ENCODE data around the gene OR8K1. TPM values are rescaled to one million over a fixed set of nuclear protein-coding genes. Genes with fewer than 3 reads are reported as not detected.

The OR8K1 gene
- total RNA-seq: not detected

DNA sequence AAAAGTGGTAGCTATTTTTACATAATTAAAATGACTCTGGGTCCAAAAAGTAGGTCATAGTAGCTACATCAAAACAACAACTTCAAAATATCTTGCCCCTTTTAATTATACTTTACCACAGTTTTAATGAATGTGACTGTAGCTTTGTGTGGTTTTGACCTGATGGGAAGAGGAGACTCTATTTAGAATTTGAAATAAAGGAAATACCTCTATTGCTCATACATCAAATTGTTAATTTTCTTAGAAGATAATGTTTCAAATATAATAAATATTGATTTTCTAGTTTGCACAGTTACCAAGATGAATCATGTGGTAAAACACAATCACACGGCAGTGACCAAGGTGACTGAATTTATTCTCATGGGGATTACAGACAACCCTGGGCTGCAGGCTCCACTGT is at the start of gene OR8K1:
TSS of gene OR8K1 (plus strand) at position 301 of the 400 bp plus-strand sequence. CDS start at position 301, 0 bp downstream.
- POLR2A ChIA-PET: no interaction called here
- CTCF ChIA-PET: no interaction called here

DNA sequence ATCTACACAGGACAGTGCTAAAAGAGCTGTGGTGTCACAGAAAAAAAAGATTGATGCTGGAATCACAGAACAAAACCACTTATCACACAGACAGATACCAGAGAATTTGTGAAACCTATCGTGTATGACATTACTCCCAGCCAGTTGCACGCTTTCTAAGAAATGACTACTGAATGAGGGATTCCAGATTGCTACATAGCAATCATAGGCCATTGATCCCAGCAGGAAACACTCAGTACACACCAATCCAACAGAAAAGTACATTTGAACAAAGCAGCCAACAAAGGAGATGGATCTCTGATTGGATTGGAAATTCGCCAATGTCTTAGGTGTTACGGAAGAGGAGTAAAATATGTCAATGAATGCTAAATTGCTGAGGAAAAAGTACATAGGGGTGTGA is 48.9 kb upstream of the OR8K1 start:
- POLR2A ChIA-PET: no interaction called here
- CTCF ChIA-PET: no interaction called here

DNA sequence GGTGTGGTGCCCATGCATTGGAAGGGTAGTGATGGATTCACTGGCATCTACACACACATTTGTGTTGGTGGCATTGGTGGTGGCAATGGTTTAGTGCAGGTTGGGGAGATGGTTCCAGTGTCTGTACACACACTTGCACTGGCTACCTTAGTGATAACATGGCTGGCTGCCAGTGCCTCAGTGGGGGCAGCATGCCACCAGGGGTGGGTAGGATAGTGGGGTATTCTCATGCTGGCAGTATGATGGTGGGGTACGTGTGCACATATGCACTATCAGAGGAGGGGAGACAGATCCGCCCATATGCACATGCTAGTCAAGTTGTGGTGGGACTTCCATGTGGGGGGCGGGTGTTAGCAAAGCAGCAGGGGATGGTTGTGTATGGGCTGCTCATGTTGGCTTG is 38.0 kb upstream of the OR8K1 start:
- ChIA-PET CTCF (no interaction called here), POLR2A (no interaction called here)

DNA sequence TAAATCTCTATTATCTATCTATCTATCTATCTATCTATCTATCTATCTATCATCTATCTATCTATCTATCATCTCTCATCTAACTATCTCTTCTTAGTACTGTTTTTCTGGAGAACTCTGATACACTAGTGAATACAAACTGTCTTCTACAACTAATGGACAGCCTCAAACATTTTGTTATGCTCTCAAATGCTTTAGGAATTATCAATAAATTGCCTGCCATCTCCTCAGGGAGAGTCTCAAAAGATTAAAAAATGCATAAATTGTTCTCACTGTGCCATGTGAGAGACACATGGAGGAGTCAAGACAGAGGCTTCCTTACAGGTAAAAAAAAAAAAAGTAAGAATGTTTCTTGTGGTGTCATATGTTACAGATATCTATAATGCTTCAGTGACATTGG is 31.0 kb upstream of the OR8K1 start, which contains the start of gene OR8K3:
TSS of gene OR8K3 (plus strand) at position 301 of the 400 bp plus-strand sequence. CDS start 3,163 bp downstream, outside the sequence.
- CTCF ChIA-PET: no interaction called here
- POLR2A ChIA-PET: no interaction called here

DNA sequence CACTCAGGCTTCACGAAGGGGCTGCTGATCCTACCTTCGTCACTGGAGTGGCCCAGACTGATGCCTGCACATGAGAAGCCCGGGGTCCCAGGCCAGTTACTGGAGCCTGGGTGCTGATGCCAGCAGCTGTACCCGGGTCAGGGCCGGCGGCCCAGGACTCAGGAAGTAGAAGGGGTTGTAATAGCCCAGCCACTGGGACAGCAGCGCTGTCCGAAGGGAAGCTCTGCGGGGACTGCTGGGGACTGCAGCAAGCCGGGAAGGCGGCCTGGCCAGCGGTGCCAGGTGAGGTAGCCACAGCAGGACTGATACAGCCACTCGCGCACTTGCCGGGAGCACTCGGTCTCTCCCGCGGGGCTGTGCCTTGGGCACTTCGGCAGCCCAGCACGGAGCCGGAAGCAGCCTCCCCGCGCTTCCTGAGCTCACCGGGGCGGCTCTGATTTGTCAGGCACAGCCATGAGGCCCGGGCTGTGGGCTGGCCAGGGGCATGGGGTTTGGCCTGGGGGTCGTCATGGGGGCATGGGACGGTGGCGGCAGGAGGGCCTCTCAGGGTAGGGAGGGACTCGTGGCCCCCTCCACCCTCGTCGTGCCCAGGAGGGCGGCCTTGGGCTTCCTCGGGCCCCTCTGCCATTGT is 13.9 kb upstream of the OR8K1 start:
- CTCF ChIA-PET: no interaction called here
- POLR2A ChIA-PET: no interaction called here

DNA sequence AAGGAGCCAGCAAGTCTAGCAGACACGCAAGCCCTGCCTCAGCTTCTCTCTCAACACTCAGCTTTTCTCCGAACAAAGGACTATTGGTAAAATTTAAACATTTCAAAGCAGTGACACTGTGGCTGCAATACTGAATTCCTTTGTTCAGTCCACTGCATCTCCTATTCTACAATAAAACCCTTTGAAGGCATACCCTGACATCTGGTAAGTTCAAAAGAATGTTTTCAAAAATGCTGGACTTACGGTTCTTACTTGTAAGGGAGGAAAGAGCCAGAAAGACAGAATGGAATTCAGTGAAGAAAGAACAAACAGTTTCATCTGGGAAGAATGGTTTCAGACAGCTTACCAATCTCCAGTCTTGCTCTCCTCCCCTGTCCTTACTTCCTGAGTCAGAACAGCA is 12.7 kb upstream of the OR8K1 start:
- POLR2A ChIA-PET: no interaction called here
- CTCF ChIA-PET: no interaction called here

DNA sequence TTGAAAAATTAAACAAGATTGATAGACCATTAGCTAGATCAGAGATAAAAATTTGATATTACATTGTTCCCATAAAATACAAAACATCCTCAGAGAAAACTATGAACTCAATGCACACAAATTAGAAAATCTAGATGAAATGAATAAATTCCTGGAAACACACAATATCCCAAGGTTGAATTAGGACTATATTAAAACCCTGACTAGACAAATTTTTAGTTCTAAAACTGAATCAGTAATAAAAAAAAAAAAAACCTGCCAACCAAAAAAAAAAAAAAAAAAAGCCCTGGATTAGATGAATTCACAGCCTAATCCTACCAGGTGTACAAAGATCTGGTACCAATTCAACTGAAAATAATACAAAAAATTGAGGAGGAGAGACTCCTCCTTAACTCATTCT is 5.5 kb upstream of the OR8K1 start:
- ChIA-PET POLR2A (no interaction called here), CTCF (no interaction called here)

DNA sequence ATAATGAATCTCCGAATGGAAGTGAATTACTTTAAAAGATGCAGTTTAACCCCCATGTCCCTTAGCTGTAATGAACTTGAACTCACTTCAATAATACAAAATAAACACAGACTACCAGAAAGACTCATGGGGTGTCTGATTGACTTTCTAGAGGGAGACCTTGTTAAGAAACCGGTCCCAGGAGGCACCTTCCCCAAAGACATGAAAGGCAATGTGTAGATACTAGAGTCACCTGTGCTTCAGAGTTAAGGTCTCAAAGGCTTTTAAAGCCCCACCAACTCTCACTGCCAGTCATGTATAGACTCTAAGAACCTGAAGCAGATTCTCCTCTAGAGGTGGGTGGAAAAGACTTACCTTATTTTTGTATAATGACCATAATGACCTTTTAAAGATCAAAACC is 8.2 kb downstream of the OR8K1 start, which contains the start of gene OR8J1:
TSS of gene OR8J1 (plus strand) at position 301 of the 400 bp plus-strand sequence. CDS start 5,956 bp downstream, outside the sequence.
- ChIA-PET POLR2A (no interaction called here), CTCF (no interaction called here)

DNA sequence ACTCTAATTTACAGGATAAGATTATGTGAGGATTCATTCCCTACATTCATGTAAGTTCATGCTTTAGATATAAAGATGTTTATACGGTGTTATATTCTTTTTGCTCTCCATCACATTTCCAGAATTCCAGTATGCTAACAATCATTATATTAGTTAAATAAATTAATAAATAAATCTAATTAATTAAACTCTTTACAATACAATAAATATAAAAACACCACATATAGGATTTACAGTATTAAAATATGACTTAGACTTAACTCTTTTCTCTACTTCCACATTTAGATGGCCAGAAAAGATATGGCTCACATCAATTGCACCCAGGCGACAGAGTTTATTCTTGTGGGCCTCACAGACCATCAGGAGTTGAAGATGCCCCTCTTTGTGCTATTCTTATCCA is 29.5 kb downstream of the OR8K1 start, which contains the start of gene OR8U1:
TSS of gene OR8U1 (plus strand) at position 301 of the 400 bp plus-strand sequence. CDS start at position 301, 0 bp downstream.
- CTCF ChIA-PET: no interaction called here
- POLR2A ChIA-PET: no interaction called here

DNA sequence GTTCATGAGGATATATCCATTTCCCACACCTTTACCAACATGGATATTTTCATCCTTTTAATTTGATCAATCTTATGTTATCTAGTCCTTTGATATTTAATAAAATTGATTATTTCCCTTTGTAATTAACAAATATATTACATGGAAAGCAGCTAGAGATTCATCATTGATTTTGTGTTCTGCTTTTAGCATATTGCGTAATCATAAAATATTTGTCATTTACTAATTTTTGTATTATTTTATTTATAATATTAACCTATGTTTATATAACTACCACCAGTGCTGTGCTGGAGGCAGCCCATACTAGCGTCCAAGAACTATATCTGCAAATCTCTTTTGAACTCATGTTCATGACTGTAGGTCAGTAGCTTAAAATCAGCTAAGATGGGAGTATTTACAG is 34.3 kb downstream of the OR8K1 start:
- ChIA-PET CTCF (no interaction called here), POLR2A (no interaction called here)

DNA sequence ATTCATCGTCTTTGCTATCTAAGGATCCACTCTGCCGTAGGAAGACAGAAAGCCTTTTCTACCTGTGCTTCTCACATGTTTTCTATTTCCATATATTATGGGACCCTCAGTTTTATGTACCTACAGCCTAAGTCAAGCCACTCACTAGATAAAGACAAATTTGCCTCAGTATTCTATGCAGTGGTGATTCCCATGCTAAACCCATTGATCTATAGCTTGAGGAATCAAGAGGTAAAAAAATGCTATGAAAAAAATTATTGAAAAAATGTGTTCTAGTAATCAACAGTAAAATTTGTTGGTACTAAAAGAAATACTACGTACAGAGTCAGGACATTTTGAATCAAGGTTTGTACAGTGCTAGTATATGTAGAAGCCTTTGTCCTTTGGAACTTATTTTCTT is 48.5 kb downstream of the OR8K1 start:
- ChIA-PET POLR2A (no interaction called here), CTCF (no interaction called here)

DNA sequence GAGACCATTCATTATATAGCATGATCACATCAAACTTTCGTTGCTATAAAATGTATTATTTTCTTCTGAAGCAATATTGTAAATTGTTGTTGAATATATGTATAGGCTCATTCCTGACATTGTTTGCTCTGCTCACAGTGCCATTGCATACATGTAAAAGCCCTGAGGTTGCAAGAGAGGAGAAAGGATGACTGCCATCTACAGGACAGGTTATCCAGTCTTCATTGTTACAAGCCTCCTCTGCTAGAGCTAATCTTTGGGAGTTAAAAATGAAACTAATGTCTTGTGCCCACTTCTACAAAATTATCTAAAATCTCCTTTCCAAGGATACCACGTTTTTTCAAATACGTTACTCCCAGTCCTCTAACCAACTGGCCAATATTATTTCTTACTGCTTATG is 50.2 kb downstream of the OR8K1 start:
- ChIA-PET CTCF (no interaction called here), POLR2A (no interaction called here)

Other genes with a start within 250 kb of the OR8K1 start
- not detected for gene OR8H2, start 242.4 kb upstream of the OR8K1 start, total RNA-seq
- not detected for gene OR8H3, start 223.7 kb upstream of the OR8K1 start, total RNA-seq
- gene OR8J3, start 205.8 kb upstream of the OR8K1 start, total RNA-seq: not detected
- not detected for gene OR8K5, start 185.7 kb upstream of the OR8K1 start, total RNA-seq
- gene OR5J2, start 169.4 kb upstream of the OR8K1 start, total RNA-seq: not detected
- gene OR5T2, start 111.8 kb upstream of the OR8K1 start, total RNA-seq: not detected
- not detected for gene OR5T3, start 93.8 kb upstream of the OR8K1 start, total RNA-seq
- not detected for gene OR5T1, start 71.9 kb upstream of the OR8K1 start, total RNA-seq
- not detected for gene OR8H1, start 53.8 kb upstream of the OR8K1 start, total RNA-seq
- not detected for gene OR8K3, start 30.9 kb upstream of the OR8K1 start, total RNA-seq
- gene OR8J1, start 8.3 kb downstream of the OR8K1 start, total RNA-seq: not detected
- not detected for gene OR8U1, start 29.6 kb downstream of the OR8K1 start, total RNA-seq
- not detected for gene OR5AL1, start 66.7 kb downstream of the OR8K1 start, total RNA-seq
- gene OR5M3, start 127.3 kb downstream of the OR8K1 start, total RNA-seq: not detected
- not detected for gene OR5M8, start 145.3 kb downstream of the OR8K1 start, total RNA-seq
- gene OR5M11, start 197.2 kb downstream of the OR8K1 start, total RNA-seq: not detected
- not detected for gene OR5M10, start 231.7 kb downstream of the OR8K1 start, total RNA-seq